GM12864 (cell line): ENCODE measurements around the gene SCP2.
"Not testable (repeated sequence)": the region's sequence is repeated elsewhere in the genome, so short reads cannot be mapped to it uniquely, and the experiment has no call there.

Experiments used
- DNase-seq: peaks from one replicate; pipeline ENCODE4 v3.0.0-alpha.2; 2011; ENCODE audit warnings: low read depth
- H3K4me3 ChIP-seq: 2 replicates; pipeline ENCODE4 v1.5.1; 2011; ENCODE audit warnings: mild to moderate bottlenecking, low read depth, low read length, control low read depth
- CTCF ChIP-seq: IDR thresholded peaks from 2 replicates; pipeline ENCODE4 v1.5.1; 2011; ENCODE audit warnings: low read depth, mild to moderate bottlenecking, moderate library complexity, low read length, control low read depth, inconsistent platforms; ENCODE audit errors: missing control alignments

The SCP2 gene

GRCh38 chr1:52943876-52944416 is 16.9 kb downstream of the SCP2 start:
- no peak overlapping the region for H3K4me3 ChIP-seq
- TF ChIP-seq CTCF, result no peak
- DNase-seq, result no peak

GRCh38 chr1:52944566-52944965 is 17.5 kb downstream of the SCP2 start:
- TF ChIP-seq CTCF, result no peak
- H3K4me3 ChIP-seq, result no peak overlapping the region
- no peak for DNase-seq

- H3K4me3 ChIP-seq, result no peak overlapping the region
- TF ChIP-seq CTCF, result no peak
- no peak for DNase-seq
Measured at GRCh38 chr1:52947490-52947889, 20.4 kb downstream of the SCP2 start.

- not testable (repeated sequence) for DNase-seq, H3K4me3 ChIP-seq
Measured at GRCh38 chr1:52949602-52950001, 22.5 kb downstream of the SCP2 start.

GRCh38 chr1:52952112-52952511 is 25.0 kb downstream of the SCP2 start:
- no peak for DNase-seq
- TF ChIP-seq CTCF, result no peak
- H3K4me3 ChIP-seq, result no peak overlapping the region

- no peak overlapping the region for H3K4me3 ChIP-seq
- TF ChIP-seq CTCF, result no peak
- DNase-seq, result no peak
Measured at GRCh38 chr1:52955129-52955970, 28.3 kb downstream of the SCP2 start.

GRCh38 chr1:52963101-52963500 is 36.0 kb downstream of the SCP2 start:
- H3K4me3 ChIP-seq, result no peak overlapping the region
- no peak for DNase-seq
- no peak for TF ChIP-seq CTCF
